Activated CD8-positive, alpha-beta memory T cell treated with anti-CD3 and anti-CD28 coated beads, Interleukin-2, amount 50 U/mL, for 4 hours (primary cell): Measurements from ENCODE around the gene AREG.

Source experiments
- DNase-seq: peaks from one replicate; pipeline ENCODE4 v3.0.0-alpha.2; 2020

Gene AREG

GRCh38 chr4:74466242-74466641 lies 21.3 kb downstream of the AREG start:
- DNase-seq = no peak

DNA sequence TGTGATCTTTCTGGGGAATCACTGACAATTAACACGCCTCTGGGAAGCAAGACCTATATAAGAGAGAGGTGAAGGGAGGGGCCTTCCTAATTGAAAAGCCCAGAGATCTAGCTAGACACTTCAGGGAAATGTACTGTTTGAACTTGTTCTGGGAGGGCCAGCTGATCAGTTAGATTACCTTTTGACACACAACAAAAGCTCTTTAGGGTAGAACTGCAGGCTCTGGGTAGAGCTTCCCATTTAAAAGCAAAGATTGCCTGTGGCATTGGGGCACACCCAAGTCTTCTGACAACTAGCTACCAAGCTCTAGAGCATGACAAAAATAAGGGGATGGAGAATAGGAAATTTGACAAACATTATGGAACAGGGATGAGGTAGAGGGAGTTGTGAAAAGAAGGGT lies 26.3 kb downstream of the AREG start:
- DNase-seq = no peak

GRCh38 chr4:74473155-74473811 lies 28.3 kb downstream of the AREG start:
- DNase-seq = no peak

GRCh38 chr4:74474345-74475090 lies 29.6 kb downstream of the AREG start:
- no peak for DNase-seq

- no peak for DNase-seq
These were observed 30.3 kb downstream of the AREG start for GRCh38 chr4:74475091-74475800.

GRCh38 chr4:74475946-74476345 lies 31.0 kb downstream of the AREG start:
- DNase-seq = no peak

DNA sequence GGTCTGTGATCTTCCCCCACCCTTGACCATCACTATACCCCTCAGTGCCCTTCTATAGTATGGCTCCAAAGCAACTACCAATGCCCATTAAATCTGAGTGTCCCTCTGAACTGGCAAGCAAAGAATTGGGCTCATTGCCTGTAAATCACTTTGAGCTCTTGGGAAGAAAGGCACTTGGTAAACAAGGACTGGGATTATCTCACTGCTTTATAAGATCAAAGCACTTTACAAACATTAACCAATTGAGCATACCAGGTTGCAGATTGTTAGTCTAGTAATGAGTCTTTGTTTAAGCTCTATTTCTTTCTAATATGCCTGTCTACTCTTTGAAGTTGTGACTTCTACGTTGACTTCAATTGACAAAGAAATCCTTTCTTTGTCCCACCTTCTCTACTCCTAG lies 34.1 kb downstream of the AREG start:
- no peak for DNase-seq

DNA sequence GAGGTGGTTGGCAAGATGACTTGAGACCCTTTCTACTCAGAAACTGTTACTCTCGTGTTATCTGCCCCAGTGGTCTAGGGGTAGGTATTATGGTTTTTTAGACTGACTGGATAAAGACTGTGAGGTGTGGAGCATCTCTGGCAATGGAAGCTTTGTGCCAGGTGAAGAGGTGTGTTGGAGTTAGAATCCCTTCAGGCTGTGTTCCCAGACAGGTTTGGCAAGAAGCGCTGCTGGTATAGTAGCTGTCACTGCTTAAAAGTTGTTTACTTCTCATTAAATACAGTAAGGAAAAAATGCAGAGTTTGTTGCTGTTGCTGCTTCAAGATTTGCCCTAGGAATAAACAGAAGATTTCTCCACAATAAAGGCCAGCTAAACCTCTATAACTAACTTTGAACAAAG lies 35.3 kb downstream of the AREG start:
- DNase-seq = no peak

- no peak for DNase-seq
These were observed 37.1 kb downstream of the AREG start for GRCh38 chr4:74481891-74482609.

DNA sequence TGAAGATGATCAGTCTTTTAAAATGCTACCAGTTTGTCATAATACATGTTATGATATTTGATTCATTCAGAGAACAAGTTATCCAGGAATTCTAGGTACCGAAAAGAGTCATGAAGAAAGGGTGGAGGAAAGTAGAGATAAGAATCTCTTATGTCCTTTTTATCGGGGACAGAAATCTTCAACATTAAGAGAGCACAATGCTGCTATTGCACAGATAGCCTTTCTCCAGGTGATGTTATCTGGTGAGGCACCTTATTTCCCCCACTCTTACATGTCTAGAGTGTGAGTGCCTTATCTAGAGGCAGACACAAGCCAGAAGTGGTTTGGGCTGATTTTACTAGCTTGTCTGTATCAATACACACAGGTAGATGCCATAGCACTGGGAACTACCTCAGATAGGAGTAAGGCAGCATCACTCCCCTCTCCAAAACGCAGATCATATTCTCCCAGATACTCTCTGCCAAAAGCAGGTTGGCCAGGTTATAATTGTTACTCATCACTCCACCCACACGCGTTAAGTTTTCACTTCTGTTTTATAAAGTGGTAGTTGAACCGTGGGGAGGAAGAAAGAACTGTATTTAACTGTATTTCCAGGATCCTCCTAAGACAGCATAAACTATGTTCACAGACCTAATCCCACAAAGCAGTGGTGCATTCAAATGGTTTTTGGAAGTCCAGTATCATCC lies 38.4 kb downstream of the AREG start:
- DNase-seq = no peak

- no peak for DNase-seq
These were observed 42.0 kb downstream of the AREG start for GRCh38 chr4:74486905-74487304.

DNA sequence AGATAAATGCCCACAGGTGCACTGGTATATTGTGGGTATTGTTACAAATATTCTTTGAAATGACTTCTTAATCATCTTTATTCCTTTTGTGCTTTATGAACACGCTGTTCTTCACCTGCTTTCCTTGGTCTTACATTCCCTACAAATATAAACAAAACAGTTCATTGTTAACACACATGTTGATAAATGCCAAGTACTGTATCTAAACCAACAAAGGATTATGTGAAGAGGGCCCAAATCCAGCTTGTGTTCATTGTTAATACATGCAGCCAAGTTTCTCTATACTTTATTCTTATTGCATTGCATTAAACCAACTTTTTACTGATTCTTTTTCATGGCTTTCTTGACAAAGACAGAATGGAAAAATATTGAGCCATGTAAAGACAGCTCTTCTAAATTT lies 42.8 kb downstream of the AREG start:
- DNase-seq = no peak

DNA sequence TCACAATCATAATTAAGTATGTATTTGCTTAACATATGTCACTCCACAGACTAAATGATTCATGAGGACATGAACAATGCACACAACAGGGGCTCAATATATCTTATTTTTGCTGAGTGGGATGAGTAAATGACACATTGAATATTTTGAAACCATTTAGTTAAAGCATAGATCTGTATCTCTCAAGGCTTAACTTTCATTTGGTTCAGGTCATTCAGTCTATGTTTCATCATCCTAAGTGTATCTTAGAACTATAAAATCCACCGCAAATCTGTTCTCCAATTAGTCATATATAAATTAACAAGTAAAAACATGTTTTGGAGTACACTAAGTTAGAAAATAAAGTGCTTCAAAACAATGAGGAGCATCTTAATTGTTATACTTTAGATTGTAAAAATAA lies 45.8 kb downstream of the AREG start:
- no peak for DNase-seq

DNA sequence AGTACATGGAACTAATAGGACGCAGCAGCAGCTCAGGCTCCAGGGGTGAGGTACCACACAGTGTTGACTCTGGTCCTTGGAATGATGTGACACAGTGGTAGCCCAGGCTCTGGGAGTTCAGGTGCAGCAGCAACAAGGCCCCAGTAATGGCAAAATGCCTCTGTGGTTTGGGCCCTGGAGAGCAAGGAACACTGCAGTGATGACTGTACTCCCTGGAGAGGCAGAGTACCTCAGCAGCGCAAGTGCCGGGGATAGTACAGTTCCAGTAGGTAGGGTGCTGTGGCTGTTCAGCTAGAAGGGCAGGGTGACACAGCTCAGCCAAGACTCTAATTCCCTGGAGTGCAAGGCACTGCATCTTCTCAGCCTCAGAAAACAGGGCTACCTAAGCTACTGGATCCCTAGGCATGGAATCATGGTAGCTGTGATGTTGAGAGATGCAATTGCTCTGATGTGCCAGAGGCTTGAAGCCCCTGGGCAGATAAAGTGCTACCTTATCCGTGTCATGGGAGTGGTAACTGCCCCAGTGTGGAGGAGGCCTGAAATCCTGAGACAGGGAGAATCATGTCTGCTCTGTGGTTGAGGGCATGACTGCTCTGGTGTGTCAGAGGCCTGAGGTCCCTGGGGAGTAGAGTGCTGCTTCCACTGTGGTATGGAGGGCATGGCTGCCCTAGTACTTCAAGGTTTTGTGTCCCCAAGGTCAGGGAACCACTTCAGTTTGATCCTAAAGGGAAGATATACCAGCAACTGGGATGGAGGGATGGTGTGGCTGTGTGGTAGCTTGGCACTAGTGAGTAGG lies 55.2 kb downstream of the AREG start:
- DNase-seq = no peak

GRCh38 chr4:74501579-74501978 lies 56.6 kb downstream of the AREG start:
- no peak for DNase-seq

- no peak for DNase-seq
These were observed 58.6 kb downstream of the AREG start for GRCh38 chr4:74503580-74503979.

- no peak for DNase-seq
These were observed 59.3 kb downstream of the AREG start for GRCh38 chr4:74504212-74504611.
